CD4-positive, alpha-beta T cell treated with Interleukin-1 beta for 1 hour (primary cell): ENCODE data around the gene NEDD4.
"Not testable (repeated sequence)": the region's sequence is repeated elsewhere in the genome, so short reads cannot be mapped to it uniquely, and the experiment has no call there.

ENCODE experiments used
- DNase-seq, 2 donors: peaks; one replicate each; pipeline ENCODE4 v3.0.0-alpha.2; 2020 to 2022

NEDD4 gene

DNA sequence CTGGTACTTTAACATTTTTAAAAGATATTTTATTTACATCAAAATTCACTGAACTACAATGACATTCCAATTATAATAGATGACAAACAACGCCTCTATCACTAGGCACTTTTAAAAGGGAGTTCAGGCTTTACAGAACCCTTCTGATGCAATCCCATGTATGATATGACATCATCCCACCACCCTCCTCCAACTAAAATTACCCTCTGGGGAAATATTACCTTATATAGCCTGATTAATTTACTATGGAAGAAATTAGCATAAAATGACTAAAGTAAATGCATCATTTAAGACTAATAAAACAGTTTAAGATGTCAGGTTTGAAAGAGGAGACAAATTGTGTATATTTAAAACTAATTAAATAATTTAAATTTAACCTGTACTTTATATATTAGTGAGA, 10.4 kb upstream of the NEDD4 start:
- not testable (repeated sequence) for DNase-seq

GRCh38 chr15:56003277-56003676, 9.9 kb upstream of the NEDD4 start:
- not testable (repeated sequence) for DNase-seq

DNA sequence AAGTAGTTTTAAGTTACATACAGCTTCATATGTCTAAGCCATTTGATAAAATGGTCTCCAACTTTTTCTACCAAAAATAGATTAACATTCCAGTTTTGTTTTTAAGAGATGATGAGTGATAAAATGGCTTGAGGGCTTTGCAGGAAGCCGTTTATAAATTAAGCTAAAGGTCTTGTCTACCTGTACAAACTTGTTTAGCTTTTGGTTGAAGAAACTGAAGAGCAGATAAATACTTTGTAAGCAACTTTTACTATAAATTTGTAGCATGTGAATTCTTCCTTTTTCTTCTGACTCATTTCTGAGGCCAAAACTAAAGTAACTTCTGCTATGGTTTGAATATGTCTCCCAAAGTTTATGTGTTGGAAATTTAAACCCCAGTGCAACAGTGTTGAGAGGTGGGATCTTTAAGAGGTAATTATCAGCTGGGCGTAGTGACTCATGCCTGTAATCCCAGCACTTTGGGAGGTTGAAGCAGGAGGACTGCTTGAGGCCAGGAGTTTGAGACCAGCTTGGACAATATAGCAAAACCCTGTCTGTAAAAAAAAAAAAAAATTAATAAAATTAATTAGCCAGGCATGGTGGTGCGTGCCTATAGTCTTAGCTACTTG, 8.2 kb upstream of the NEDD4 start:
- DNase-seq = no peak

- DNase-seq = no peak
These were observed 6.2 kb upstream of the NEDD4 start for GRCh38 chr15:55999658-56000057.

GRCh38 chr15:55998478-55998877, 5.1 kb upstream of the NEDD4 start:
- no peak for DNase-seq

DNA sequence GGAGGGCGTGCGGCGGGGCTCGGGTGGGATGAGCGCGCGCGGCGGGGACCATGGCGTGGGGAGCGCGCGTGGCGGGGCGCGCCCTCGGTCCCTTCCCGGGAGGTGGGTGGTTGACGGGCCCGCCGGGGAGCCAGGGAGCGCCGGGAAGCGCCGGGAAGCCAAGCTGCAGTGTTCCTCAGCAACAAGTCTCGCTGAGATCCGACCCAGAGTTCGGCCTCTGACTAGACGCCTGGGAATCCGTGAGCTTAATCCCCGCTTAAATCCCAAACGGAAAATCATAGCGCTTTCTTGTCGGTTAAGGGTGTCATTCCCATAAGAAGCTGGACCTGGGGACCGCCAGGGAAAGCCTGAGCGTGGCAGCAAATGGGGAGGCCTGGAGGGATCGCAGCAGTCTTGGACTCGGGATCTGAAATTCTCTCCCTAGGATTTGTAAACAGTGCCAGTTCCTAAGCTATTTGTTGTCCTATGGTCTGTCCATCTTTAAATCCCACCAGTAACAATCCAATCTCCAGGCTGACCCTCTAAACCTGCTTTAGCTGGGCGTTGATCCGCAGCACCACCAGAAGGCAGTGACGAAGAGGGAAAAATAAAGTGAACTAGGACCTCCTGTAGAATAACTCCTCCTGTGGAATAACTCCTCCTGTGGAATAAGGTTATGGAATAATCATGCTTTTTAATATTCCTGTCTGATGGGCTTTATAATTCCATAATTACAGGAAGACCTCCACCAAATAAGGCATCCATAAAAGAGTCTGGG, 570 bp upstream of the NEDD4 start:
- no peak for DNase-seq

DNA sequence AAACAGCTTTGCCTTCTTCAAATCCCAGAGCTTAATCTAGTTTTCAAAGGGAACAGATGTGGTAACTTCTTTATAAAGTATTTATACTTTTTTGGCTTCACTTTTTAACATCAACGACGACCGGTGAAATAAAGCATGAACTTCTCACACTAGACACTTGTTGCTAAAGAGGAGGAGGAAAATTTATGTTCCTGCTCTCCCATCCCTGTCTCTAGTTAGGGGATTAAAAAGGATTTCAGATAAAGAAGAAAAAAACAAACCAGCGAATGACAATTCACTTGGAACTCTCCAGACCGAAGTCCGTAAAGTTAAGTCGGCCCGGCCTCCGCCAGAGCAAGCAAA, 672 bp downstream of the NEDD4 start:
- no peak for DNase-seq

DNA sequence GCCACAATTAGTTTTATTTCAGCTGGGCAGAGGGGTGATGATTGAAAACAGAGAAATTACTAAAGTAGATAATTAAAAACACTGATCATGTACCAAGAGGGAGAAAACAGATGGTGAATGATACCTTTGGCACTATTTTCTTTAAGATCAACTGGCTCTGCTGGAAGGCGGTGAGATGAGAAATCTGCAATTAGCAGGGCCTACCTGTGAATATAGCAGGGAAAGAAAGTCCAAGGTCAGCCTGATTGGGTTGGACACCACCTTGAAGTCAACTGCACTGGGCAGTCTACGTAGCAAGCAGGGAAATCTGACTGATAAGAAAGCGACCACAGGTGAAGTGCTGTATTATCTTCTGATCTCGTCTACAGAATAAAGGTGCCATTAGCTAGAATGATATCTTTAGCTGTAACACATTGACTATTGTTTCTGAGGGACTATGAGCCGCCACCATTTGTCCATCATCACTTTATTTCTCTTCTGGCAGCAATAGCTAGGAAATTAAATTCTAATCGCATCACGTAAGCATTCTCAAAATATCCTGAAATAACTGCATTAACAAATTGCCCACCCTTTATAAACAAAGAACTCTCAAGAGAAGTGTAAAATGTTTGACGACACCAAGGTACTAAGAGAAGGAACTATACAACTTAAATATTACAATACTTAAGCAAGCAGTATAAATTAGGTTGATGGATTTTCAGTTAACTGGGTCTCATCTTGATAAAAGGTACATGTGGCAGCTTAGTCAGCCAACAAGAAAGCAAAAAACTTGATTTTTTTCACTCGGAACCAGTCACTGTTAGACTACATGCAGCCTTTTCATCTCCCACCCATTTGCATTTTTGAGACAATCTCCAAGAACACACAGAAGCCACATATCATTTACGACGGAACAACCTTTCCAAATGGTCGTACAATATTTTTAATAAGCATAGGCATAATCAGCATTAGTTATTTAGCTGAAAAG, 1.3 kb downstream of the NEDD4 start:
- no peak for DNase-seq

GRCh38 chr15:55990998-55991397, 2.4 kb downstream of the NEDD4 start:
- DNase-seq = no peak

GRCh38 chr15:55990516-55990915, 2.9 kb downstream of the NEDD4 start:
- no peak for DNase-seq

GRCh38 chr15:55989383-55989782, 4.0 kb downstream of the NEDD4 start:
- no peak for DNase-seq

DNA sequence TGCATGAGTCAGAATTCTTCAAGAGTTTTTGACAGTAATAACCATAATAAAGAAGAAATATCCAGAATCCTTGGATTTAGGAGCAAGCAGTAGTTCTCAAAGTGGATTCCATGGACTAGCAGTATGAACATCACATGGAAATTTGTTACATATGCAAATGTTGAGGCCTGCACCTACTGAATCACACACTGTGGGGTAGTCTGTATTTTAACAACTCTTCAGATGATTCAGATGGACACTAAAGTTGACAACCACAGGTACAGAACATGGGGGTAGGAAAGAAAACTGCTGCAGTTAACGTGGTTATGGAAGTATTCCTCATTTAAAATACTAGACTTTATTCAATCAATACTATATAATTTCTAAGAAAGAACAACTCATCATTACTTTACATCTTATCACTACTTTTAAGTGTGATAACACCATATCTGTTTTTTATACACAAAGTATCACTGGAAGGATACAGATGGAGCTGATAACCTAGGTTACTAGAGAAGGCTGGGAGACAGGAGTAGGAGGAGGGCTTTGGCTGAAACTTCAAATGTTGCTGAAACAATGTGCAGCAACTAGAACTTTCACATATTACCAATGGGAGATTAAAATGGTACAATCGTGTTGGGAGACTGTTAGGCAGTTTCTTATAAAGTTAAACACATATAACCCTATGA, 11.7 kb downstream of the NEDD4 start:
- DNase-seq = no peak

DNA sequence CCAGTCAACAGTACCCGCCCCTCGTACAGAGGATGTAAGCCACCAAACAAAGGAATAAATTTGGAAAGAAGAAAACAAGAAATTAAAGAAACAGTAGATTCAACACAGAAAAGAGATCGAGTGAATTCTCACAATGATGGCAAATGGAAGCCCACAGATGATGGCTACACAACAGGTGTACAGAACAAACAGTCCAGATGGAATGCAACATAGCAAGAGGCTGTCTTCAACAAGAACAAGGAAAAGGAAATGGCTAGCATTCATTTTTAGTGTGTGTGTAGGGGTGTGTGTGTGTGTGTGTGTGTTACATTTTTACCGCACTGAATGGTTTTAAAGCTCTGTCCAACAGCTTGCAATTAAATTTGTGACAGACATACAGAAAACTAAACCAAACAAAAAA, 12.9 kb downstream of the NEDD4 start:
- no peak for DNase-seq

- DNase-seq = no peak
These were observed 16.2 kb downstream of the NEDD4 start for GRCh38 chr15:55977231-55977630.

DNA sequence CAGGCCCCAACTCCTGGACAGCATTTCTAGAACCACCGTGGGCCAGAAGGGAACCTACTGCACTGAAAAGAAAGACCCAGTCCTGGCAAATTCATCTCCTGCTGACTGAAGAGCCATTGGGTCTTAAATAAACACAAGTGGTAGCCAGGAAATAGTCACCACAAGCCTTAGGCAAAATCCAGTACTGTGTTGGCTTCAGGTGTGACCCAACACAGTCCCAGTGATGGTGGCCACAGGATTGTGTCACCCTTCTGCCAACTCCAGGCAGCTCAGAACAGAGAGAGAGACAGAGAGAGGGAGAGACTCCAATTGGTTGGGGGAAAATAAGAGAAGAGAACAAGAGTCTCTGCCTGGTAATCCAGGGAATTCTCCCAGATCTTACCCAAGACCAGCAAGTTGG, 23.1 kb downstream of the NEDD4 start:
- DNase-seq = no peak

DNA sequence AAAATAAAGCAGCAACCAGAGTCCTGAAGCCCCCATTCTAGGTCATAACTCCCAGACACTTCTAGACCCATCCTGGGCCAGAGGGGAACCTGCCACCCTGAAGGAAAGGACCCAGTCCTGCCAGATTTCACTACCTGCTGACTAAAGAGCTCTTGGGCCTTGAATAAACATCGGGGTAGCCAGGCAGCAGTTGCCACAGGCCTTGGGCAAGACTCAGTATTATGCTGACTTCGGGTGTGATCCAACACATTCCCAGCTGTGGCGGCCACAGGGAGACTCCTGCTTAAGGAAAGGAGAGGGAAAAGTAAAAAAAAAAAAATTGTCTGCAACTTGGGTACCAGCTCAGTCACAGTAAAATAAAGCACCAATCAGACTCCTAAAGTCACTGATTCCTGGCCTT, 23.8 kb downstream of the NEDD4 start:
- no peak for DNase-seq

- DNase-seq = no peak
These were observed 24.5 kb downstream of the NEDD4 start for GRCh38 chr15:55968923-55969322.

DNA sequence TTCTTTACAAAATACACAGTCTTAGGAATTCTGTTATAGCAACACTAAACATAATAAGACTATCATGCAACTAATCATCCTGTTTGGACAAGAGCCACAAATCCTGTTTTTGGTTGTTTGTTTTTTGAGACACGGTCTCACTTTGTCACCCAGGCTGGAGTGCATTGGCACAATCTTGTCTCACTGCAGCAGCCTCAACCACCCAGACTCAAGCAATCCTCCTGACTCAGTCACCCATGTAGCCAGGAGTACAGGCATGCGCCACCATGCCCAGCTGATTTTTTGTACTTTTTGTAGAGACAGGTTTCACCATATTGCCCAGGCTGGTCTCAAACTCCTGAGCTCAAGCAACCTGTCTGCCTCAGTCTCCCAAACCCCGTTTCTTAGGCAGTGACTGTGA, 28.3 kb downstream of the NEDD4 start:
- no peak for DNase-seq

- no peak for DNase-seq
These were observed 32.5 kb downstream of the NEDD4 start for GRCh38 chr15:55960946-55961345.

- DNase-seq = no peak
These were observed 33.5 kb downstream of the NEDD4 start for GRCh38 chr15:55959744-55960447.

DNA sequence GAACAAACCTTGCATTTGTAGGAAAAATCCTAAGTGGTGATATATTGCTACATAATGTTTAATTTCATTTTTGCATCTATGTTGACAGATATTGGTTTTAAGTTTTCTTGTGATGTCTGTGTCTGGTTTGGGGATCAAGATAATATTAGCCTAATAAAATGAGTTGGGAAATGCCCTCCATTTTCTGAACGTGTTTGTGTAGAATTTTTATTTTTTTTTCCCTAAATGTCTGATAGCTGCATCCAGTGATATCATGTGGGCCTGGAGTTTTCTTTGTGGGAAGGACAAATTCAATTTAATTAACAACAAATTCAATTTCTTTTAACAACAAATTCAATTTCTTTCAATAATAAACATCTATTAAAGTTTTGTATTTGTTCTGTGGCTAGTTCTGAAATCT, 35.1 kb downstream of the NEDD4 start:
- no peak for DNase-seq

- no peak for DNase-seq
These were observed 38.4 kb downstream of the NEDD4 start for GRCh38 chr15:55954862-55955605.
